ENCODE data around the gene CUL5.

- no peak for TF ChIP-seq SP2 (tag by site-specific recombination; IDR thresholded peaks at IDR 0.05)
- TF ChIP-seq TSHZ1 (tag by site-specific recombination; IDR thresholded peaks at IDR 0.05; ENCODE audit: borderline replicate concordance) = no peak
- no peak for TF ChIP-seq ZNF18 (tag by site-specific recombination; IDR thresholded peaks at IDR 0.05)
- TF ChIP-seq ZNF645 (tag by site-specific recombination; IDR thresholded peaks at IDR 0.05) = no peak
- TF ChIP-seq MYNN (tag by site-specific recombination; IDR thresholded peaks at IDR 0.05; ENCODE audit: borderline replicate concordance) = no peak
These were observed 10.0 kb downstream of the CUL5 start for GRCh38 chr11:108018708-108019107.

Measured in HEK293 (cell line).